OCI-LY3 (cell line): ENCODE data around the gene CLCN4.
A peak's percentile ranks its signal among the peaks of the same experiment; 100 is the strongest.

Experiments
- H2AFZ ChIP-seq: fragments of 200-600, 300-600 bp; shearing (Covaris generic); 2 replicates; pipeline ENCODE4 v1.6.0; 2014; ENCODE audit warnings: antibody characterized with exemption, low read depth, low read length
- H3K27ac ChIP-seq: fragments of 200-600, 300-600 bp; sonication (generic); 2 replicates; pipeline ENCODE4 v1.5.1; 2014; ENCODE audit warnings: mild to moderate bottlenecking, low read length, moderate library complexity, mixed read lengths
- H3K27me3 ChIP-seq: fragments of 200-600, 300-600 bp; sonication (generic); 2 replicates; pipeline ENCODE4 v1.6.1; 2014; ENCODE audit warnings: low read depth, low read length, mixed read lengths
- H3K36me3 ChIP-seq: fragments of 200-600, 300-600 bp; sonication (generic); replicated peaks from 2 replicates; pipeline ENCODE3; 2014; ENCODE audit warnings: low read depth, low read length, mixed read lengths
- H3K4me1 ChIP-seq: fragments of 300-600, 200-600 bp; sonication (generic); 2 replicates; pipeline ENCODE4 v1.6.1; 2014; ENCODE audit warnings: low read length, mixed read lengths
- H3K4me2 ChIP-seq: fragments of 200-600, 300-600 bp; sonication (generic); 2 replicates; pipeline ENCODE4 v1.6.1; 2014; ENCODE audit warnings: low read length, mixed read lengths
- H3K4me3 ChIP-seq: fragments of 300-600, 200-600 bp; sonication (generic); 2 replicates; pipeline ENCODE4 v1.5.1; 2014; ENCODE audit warnings: antibody characterized with exemption, mild to moderate bottlenecking, low read length, moderate library complexity
- H3K79me2 ChIP-seq: fragments of 300-600, 200-600 bp; shearing (Covaris generic); 2 replicates; pipeline ENCODE4 v1.6.1; 2014; ENCODE audit warnings: mild to moderate bottlenecking, low read length, mixed read lengths
- H3K9ac ChIP-seq: fragments of 300-600, 200-600 bp; shearing (Covaris generic); 2 replicates; pipeline ENCODE4 v1.6.0; 2014; ENCODE audit warnings: mild to moderate bottlenecking, low read length, moderate library complexity
- H3K9me3 ChIP-seq: fragments of 200-600, 300-600 bp; shearing (Covaris generic); 2 replicates; pipeline ENCODE4 v1.6.1; 2014; ENCODE audit warnings: low read length, mixed read lengths; ENCODE audit not compliant: insufficient read depth
- H4K20me1 ChIP-seq: fragments of 200-600, 300-600 bp; sonication (generic); 2 replicates; pipeline ENCODE4 v1.6.1; 2016; ENCODE audit warnings: low read length, mixed read lengths; ENCODE audit not compliant: insufficient read depth
- CTCF ChIP-seq: fragments of 200-600, 300-600 bp; sonication (generic); IDR thresholded peaks from 2 replicates; pipeline ENCODE4 v1.5.1; 2014; ENCODE audit warnings: antibody characterized with exemption, low read length, low read depth
- EZH2phosphoT487 ChIP-seq: fragments of 200-600 bp; shearing (Covaris generic); IDR thresholded peaks from 2 replicates; pipeline ENCODE4 v1.6.1; 2018; ENCODE audit warnings: antibody characterized with exemption, mixed run types, low read depth

CLCN4 gene

GRCh38 chrX:10121787-10122186 is 35.0 kb upstream of the CLCN4 start:
- peak overlapping the region; percentile 39 for H3K4me2 ChIP-seq
- TF ChIP-seq EZH2phosphoT487 (0 out of 2 replicates have a peak, but pooled peaks have one; percentile 28), CTCF (no peak)
- H3K27ac ChIP-seq, result no peak overlapping the region
- peak overlapping the region; percentile 9; the same call in 1 of the 2 replicates for H3K4me3 ChIP-seq
- no peaks in the 10 kb centered on the region for H3K36me3 ChIP-seq
- H3K27me3 ChIP-seq, result peaks cover 44% of the 10 kb centered on the region
- no peak overlapping the region for H2AFZ ChIP-seq
- H3K9me3 ChIP-seq, result no peaks in the 10 kb centered on the region
- H4K20me1 ChIP-seq, result peaks cover 8% of the 10 kb centered on the region; the same call in 1 of the 2 replicates
- no peak overlapping the region for H3K9ac ChIP-seq
- no peaks in the 10 kb centered on the region for H3K79me2 ChIP-seq
- peaks cover 31% of the 10 kb centered on the region for H3K4me1 ChIP-seq

GRCh38 chrX:10124506-10125247 is 32.1 kb upstream of the CLCN4 start:
- H3K79me2 ChIP-seq, result no peaks in the 10 kb centered on the region
- no peak overlapping the region for H3K27ac ChIP-seq
- no peak overlapping the region for H3K9ac ChIP-seq
- H3K4me1 ChIP-seq, result peaks cover 11% of the 10 kb centered on the region
- no peaks in the 10 kb centered on the region for H4K20me1 ChIP-seq
- peaks cover 32% of the 10 kb centered on the region for H3K27me3 ChIP-seq
- no peak overlapping the region for H3K4me3 ChIP-seq
- no peak overlapping the region for H3K4me2 ChIP-seq
- no peak overlapping the region for H2AFZ ChIP-seq
- no peak for TF ChIP-seq EZH2phosphoT487
- no peak for TF ChIP-seq CTCF
- H3K36me3 ChIP-seq, result no peaks in the 10 kb centered on the region
- no peaks in the 10 kb centered on the region for H3K9me3 ChIP-seq

- Histone ChIP-seq H3K4me2 (no peak overlapping the region), H3K9ac (no peak overlapping the region), H3K9me3 (no peaks in the 10 kb centered on the region), H3K4me3 (no peak overlapping the region), H3K27me3 (peaks cover 27% of the 10 kb centered on the region), H3K79me2 (no peaks in the 10 kb centered on the region), H3K36me3 (no peaks in the 10 kb centered on the region), H4K20me1 (no peaks in the 10 kb centered on the region), H3K4me1 (peaks cover 11% of the 10 kb centered on the region), H2AFZ (no peak overlapping the region), H3K27ac (no peak overlapping the region)
- no peak for TF ChIP-seq CTCF
- TF ChIP-seq EZH2phosphoT487, result no peak
Observed at GRCh38 chrX:10125248-10125615, 31.5 kb upstream of the CLCN4 start.

GRCh38 chrX:10126044-10126443 is 30.7 kb upstream of the CLCN4 start:
- no peak for TF ChIP-seq CTCF
- no peak for TF ChIP-seq EZH2phosphoT487
- Histone ChIP-seq H3K9me3 (no peaks in the 10 kb centered on the region), H2AFZ (no peak overlapping the region), H3K79me2 (no peaks in the 10 kb centered on the region), H3K4me3 (no peak overlapping the region), H3K4me2 (no peak overlapping the region), H3K9ac (no peak overlapping the region), H3K27ac (no peak overlapping the region), H3K4me1 (peaks cover 11% of the 10 kb centered on the region), H3K27me3 (peaks cover 19% of the 10 kb centered on the region), H3K36me3 (no peaks in the 10 kb centered on the region), H4K20me1 (no peaks in the 10 kb centered on the region)
